A549 treated with AZD2906 at 1 μM for 4 hours (cell line): ENCODE measurements around the gene AR. TPM values are rescaled to one million over a fixed set of nuclear protein-coding genes. Genes with fewer than 3 reads are reported as not detected.

Source experiments
- total RNA-seq: library from RNA; stranded (reverse); fragments of 200-300 nt; extraction: Qiagen RNA extraction; gene quantifications from 5 replicates; pipeline ENCODE4 v1.2.3, GENCODE V29; 2022

Gene AR, protein sequence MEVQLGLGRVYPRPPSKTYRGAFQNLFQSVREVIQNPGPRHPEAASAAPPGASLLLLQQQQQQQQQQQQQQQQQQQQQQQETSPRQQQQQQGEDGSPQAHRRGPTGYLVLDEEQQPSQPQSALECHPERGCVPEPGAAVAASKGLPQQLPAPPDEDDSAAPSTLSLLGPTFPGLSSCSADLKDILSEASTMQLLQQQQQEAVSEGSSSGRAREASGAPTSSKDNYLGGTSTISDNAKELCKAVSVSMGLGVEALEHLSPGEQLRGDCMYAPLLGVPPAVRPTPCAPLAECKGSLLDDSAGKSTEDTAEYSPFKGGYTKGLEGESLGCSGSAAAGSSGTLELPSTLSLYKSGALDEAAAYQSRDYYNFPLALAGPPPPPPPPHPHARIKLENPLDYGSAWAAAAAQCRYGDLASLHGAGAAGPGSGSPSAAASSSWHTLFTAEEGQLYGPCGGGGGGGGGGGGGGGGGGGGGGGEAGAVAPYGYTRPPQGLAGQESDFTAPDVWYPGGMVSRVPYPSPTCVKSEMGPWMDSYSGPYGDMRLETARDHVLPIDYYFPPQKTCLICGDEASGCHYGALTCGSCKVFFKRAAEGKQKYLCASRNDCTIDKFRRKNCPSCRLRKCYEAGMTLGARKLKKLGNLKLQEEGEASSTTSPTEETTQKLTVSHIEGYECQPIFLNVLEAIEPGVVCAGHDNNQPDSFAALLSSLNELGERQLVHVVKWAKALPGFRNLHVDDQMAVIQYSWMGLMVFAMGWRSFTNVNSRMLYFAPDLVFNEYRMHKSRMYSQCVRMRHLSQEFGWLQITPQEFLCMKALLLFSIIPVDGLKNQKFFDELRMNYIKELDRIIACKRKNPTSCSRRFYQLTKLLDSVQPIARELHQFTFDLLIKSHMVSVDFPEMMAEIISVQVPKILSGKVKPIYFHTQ
- total RNA-seq, result 2.9 to 3.5 TPM (median 3.3 TPM) in 5 replicates

DNA sequence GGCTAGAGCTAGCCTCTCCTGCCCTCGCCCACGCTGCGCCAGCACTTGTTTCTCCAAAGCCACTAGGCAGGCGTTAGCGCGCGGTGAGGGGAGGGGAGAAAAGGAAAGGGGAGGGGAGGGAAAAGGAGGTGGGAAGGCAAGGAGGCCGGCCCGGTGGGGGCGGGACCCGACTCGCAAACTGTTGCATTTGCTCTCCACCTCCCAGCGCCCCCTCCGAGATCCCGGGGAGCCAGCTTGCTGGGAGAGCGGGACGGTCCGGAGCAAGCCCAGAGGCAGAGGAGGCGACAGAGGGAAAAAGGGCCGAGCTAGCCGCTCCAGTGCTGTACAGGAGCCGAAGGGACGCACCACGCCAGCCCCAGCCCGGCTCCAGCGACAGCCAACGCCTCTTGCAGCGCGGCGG is at the start of gene AR:
TSS of gene AR (plus strand) at position 204 of the 400 bp plus-strand sequence. CDS start 1,126 bp downstream, outside the sequence.

